Neutrophil (primary cell): ENCODE measurements around the gene MAST4.

ENCODE experiments used
- H3K27ac ChIP-seq: fragments of 200-600 bp; sonication (generic); 2 replicates; pipeline ENCODE4 v1.5.1; 2016; ENCODE audit warnings: mild to moderate bottlenecking, moderate library complexity
- H3K27me3 ChIP-seq: fragments of 200-600 bp; sonication (generic); 2 replicates; pipeline ENCODE4 v1.6.0; 2016; ENCODE audit warnings: mild to moderate bottlenecking
- H3K36me3 ChIP-seq: fragments of 200-600 bp; sonication (generic); 2 replicates; pipeline ENCODE4 v1.5.1; 2017
- H3K4me1 ChIP-seq, 2 experiments: fragments of 200-600 bp in 1 of 2; sonication (generic) in 1 of 2; 1 replicate in 1 of 2; 2 replicates in 1 of 2; pipeline versions ENCODE4 v1.5.1 to v1.6.1; 2013 to 2016; ENCODE audit warnings: low read depth in 1 of 2, low read length in 1 of 2, mild to moderate bottlenecking in 1 of 2, moderate library complexity in 1 of 2; ENCODE audit not compliant: control insufficient read depth in 1 of 2, insufficient read depth in 1 of 2
- H3K4me3 ChIP-seq, 2 experiments: fragments of 200-600 bp in 1 of 2; sonication (generic) in 1 of 2; 1 replicate in 1 of 2; 2 replicates in 1 of 2; pipeline ENCODE4 v1.5.1; 2013 to 2016; ENCODE audit warnings: low read depth in 1 of 2, low read length in 1 of 2, mild to moderate bottlenecking in 1 of 2, moderate library complexity in 1 of 2
- H3K9me3 ChIP-seq: fragments of 200-600 bp; sonication (generic); 2 replicates; pipeline ENCODE4 v1.5.1; 2016
- TF ChIP-seq, protein P1 (sequence below): fragments of 200-600 bp; sonication (generic); IDR thresholded peaks from 2 replicates; pipeline ENCODE4 v1.5.1; 2016; ENCODE audit warnings: antibody characterized with exemption

The MAST4 gene

DNA sequence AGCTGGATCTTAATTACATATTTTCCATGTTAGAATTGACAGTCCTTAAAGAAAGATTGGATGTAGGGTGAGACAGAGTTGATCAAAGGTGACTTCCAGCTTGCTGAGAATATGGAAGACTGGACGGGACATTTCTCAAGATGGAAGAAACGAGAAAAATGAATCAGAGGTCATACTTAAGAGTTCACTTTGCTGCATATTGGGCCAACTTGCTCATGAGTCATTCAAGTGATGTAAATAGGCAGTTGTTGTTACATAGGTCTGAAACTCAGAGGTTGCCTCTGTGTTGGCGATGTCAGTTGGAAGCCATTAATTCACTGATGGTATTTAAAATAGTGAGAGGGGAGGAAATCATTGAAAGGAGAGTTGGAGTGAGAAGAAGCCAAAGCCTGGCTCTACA is 467.6 kb downstream of the MAST4 start:
- no peaks in the 10 kb centered on the region for H3K4me1 ChIP-seq
- H3K4me3 ChIP-seq: no peak overlapping the region
- no peaks in the 10 kb centered on the region for H3K36me3 ChIP-seq
- H3K9me3 ChIP-seq: no peaks in the 10 kb centered on the region
- no peak overlapping the region for H3K27ac ChIP-seq
- TF ChIP-seq, protein P1, sequence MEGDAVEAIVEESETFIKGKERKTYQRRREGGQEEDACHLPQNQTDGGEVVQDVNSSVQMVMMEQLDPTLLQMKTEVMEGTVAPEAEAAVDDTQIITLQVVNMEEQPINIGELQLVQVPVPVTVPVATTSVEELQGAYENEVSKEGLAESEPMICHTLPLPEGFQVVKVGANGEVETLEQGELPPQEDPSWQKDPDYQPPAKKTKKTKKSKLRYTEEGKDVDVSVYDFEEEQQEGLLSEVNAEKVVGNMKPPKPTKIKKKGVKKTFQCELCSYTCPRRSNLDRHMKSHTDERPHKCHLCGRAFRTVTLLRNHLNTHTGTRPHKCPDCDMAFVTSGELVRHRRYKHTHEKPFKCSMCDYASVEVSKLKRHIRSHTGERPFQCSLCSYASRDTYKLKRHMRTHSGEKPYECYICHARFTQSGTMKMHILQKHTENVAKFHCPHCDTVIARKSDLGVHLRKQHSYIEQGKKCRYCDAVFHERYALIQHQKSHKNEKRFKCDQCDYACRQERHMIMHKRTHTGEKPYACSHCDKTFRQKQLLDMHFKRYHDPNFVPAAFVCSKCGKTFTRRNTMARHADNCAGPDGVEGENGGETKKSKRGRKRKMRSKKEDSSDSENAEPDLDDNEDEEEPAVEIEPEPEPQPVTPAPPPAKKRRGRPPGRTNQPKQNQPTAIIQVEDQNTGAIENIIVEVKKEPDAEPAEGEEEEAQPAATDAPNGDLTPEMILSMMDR: no peak
- no peaks in the 10 kb centered on the region for H3K27me3 ChIP-seq

DNA sequence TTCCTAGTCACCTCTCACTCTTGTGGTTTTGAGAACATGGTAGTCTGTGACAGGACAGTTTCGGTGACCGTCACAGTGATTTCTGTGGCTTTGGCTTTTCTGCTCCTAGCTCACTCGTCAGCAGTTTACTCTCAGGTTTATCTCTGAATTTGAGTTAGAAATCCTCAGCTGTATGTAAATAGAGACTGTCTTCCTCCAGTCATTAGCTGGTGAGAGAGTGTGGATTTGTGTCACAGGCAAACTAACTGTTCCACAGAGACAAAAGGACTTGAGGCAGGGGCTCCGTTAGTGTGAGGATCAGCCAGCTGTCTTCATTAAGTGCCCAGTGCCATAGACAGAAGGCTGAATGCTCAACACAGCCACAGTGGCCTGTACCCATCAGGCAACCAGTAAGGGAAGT is 469.0 kb downstream of the MAST4 start:
- H3K36me3 ChIP-seq: no peaks in the 10 kb centered on the region
- H3K4me3 ChIP-seq: no peak overlapping the region
- H3K27me3 ChIP-seq: no peaks in the 10 kb centered on the region
- no peaks in the 10 kb centered on the region for H3K4me1 ChIP-seq
- H3K9me3 ChIP-seq: no peaks in the 10 kb centered on the region
- no peak overlapping the region for H3K27ac ChIP-seq
- TF ChIP-seq, protein P1: no peak

DNA sequence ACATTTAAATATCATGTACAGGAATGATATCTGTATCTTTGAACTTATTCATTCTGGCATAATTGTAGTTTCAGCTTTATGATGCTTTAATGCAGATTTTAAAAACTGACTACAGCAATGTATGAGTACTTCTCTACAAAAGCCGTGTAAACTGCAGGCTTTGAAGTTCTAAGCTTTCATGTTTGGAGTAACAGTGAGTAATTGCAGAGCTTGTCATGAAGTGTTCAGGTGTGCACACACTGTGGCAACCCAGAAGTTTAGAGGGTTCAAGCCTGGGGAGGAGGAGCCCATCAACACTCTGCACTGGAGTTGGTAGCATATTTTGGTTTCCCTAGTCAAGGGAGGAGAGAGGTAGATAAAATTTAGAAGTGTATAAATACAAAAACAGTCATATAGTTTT is 469.5 kb downstream of the MAST4 start:
- H3K9me3 ChIP-seq: no peaks in the 10 kb centered on the region
- no peaks in the 10 kb centered on the region for H3K36me3 ChIP-seq
- no peaks in the 10 kb centered on the region for H3K4me1 ChIP-seq
- no peaks in the 10 kb centered on the region for H3K27me3 ChIP-seq
- no peak overlapping the region for H3K4me3 ChIP-seq
- no peak overlapping the region for H3K27ac ChIP-seq
- TF ChIP-seq, protein P1: no peak

DNA sequence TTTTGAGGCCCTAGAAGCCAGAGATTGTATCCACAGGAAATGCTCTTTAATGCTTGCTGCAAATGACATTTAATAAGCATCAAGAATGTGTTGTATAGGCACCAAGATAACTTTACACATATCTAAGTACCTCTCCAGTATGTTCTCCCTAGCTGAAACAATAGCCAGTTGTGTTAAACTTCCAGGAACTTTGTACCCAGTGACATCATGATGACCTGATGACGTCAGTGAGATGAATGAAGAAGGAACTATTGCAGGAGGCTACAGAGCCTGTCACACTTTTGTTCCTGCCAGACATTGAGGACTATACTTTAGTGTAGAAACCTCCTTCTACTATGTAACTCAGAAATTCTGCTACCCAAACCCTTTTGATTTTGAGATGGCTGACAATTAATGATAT is 470.6 kb downstream of the MAST4 start:
- no peaks in the 10 kb centered on the region for H3K9me3 ChIP-seq
- H3K27ac ChIP-seq: no peak overlapping the region
- H3K4me3 ChIP-seq: no peak overlapping the region
- H3K36me3 ChIP-seq: no peaks in the 10 kb centered on the region
- H3K4me1 ChIP-seq: no peaks in the 10 kb centered on the region
- no peaks in the 10 kb centered on the region for H3K27me3 ChIP-seq
- TF ChIP-seq, protein P1: no peak

DNA sequence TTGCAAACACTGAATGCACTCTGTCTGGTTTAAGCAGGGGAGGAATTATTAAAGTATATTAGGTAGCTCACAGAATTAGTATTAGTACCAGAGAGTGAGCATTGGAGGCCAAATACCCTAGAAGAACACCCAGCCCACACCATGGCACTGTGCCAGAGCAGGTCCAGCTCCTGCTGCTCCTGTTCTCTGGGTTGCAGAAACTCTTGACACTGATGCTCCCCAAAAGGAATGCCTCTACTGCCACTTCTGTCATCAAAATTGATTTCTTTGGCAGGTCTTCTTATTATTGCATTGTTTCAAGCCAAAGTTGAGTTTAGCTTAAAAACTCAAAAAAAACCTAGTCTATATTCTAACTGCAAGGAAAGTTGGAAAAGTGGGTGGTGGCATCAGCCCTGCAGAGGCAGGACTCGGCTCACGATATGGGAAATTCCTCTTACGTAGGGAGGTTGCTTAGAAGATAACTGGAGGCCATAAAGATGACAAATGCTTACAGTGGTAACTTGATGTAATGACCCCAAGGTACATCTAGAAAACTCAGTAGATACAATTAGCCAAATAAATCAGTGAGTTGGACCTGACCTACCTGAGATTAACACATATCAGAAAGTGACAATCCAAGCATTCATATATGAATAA is 477.0 kb downstream of the MAST4 start:
- Histone ChIP-seq H3K9me3 (no peaks in the 10 kb centered on the region), H3K36me3 (no peaks in the 10 kb centered on the region), H3K27me3 (no peaks in the 10 kb centered on the region), H3K27ac (no peak overlapping the region), H3K4me1 (no peaks in the 10 kb centered on the region), H3K4me3 (no peak overlapping the region)
- TF ChIP-seq, protein P1: no peak

DNA sequence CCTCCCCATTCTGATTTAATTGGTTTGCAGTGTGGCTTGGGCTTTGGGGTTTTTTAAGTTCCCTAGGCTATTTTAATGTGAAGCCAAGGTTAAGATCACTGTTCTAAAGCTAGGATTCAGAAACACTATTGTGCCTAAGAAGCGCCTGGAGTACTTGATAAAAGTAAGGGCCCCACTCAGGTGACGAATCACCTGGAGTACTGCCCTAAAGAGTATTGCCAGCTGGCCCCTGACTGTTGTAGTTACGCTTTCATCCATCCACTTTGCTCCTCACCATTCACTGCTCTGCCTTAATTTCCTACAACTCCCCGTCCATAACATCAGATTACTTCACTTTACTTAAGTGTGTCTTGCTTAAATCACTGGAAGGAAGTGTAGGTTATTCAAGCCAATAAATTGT is 481.1 kb downstream of the MAST4 start:
- no peak overlapping the region for H3K27ac ChIP-seq
- H3K36me3 ChIP-seq: no peaks in the 10 kb centered on the region
- no peaks in the 10 kb centered on the region for H3K4me1 ChIP-seq

More for the DNA sequence above, 481.1 kb downstream of the MAST4 start:
- Histone ChIP-seq H3K9me3 (no peaks in the 10 kb centered on the region), H3K4me3 (no peak overlapping the region), H3K27me3 (no peaks in the 10 kb centered on the region)
- TF ChIP-seq, protein P1: no peak
